GM19043 (cell line): ENCODE results near the gene XXYLT1.

Source experiments
- ATAC-seq: cut with Tn5 transposase; IDR thresholded peaks from one replicate; pipeline ENCODE4 v1.9.1; 2021; ENCODE audit warnings: low read depth; ENCODE audit not compliant: unreplicated experiment

The XXYLT1 gene

GRCh38 chr3:195251336-195252065, 19.5 kb downstream of the XXYLT1 start:
- ATAC-seq = no peak

GRCh38 chr3:195250473-195251251, 20.3 kb downstream of the XXYLT1 start:
- no peak for ATAC-seq

GRCh38 chr3:195249858-195250464, 21.0 kb downstream of the XXYLT1 start:
- no peak for ATAC-seq

GRCh38 chr3:195249057-195249770, 21.7 kb downstream of the XXYLT1 start:
- no peak for ATAC-seq

GRCh38 chr3:195248281-195248680, 22.7 kb downstream of the XXYLT1 start:
- no peak for ATAC-seq

GRCh38 chr3:195247863-195248189, 23.1 kb downstream of the XXYLT1 start:
- no peak for ATAC-seq

GRCh38 chr3:195247086-195247862, 23.7 kb downstream of the XXYLT1 start:
- ATAC-seq = no peak

- ATAC-seq = no peak
Measured at GRCh38 chr3:195246581-195246995, 24.4 kb downstream of the XXYLT1 start.

- ATAC-seq = no peak
Measured at GRCh38 chr3:195245531-195245951, 25.4 kb downstream of the XXYLT1 start.

GRCh38 chr3:195241592-195242355, 29.2 kb downstream of the XXYLT1 start:
- ATAC-seq = no peak

- no peak for ATAC-seq
Measured at GRCh38 chr3:195240939-195241338, 30.0 kb downstream of the XXYLT1 start.

- no peak for ATAC-seq
Measured at GRCh38 chr3:195240171-195240701, 30.7 kb downstream of the XXYLT1 start.

GRCh38 chr3:195239121-195239520, 31.8 kb downstream of the XXYLT1 start:
- no peak for ATAC-seq

GRCh38 chr3:195238586-195239118, 32.3 kb downstream of the XXYLT1 start:
- no peak for ATAC-seq

GRCh38 chr3:195238081-195238571, 32.8 kb downstream of the XXYLT1 start:
- ATAC-seq = no peak

GRCh38 chr3:195236801-195237570, 34.0 kb downstream of the XXYLT1 start:
- no peak for ATAC-seq

GRCh38 chr3:195236076-195236798, 34.7 kb downstream of the XXYLT1 start:
- ATAC-seq = no peak
